ENCODE measurements around the gene RTN4RL1.

The RTN4RL1 gene

DNA sequence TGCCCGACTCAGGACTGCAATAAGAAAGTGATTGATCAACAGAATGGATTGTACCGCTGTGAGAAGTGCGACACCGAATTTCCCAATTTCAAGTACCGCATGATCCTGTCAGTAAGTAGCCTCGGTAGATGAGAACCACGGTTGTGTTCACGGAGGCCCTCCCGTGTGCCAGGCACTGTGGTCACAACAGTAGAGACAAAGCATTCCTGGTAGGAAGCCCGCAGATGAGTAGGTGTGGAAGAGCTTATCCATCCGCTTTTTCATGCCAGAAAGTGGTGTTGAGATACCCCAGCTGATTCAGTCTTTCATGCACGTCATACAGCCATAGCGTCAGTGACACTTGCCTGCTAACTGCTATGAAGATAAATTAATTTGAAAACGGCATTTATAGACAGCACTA, 136.4 kb downstream of the RTN4RL1 start:
- ATAC-seq (no peak), DNase-seq (no peak)
- Mint-ChIP-seq H3K27me3 (no peaks in the 10 kb centered on the region), H3K9me3 (no peaks in the 10 kb centered on the region), H3K4me1 (no peaks in the 10 kb centered on the region), H3K4me3 (no peak overlapping the region), H3K27ac (no peak overlapping the region)
